ENCODE results near the gene COBLL1. TPM values are rescaled to one million over a fixed set of nuclear protein-coding genes. Genes with fewer than 3 reads are reported as not detected.

Gene COBLL1
- total and polyA plus RNA-seq, 8 donors = 18.0 to 74.5 (median 61.7) TPM

DNA sequence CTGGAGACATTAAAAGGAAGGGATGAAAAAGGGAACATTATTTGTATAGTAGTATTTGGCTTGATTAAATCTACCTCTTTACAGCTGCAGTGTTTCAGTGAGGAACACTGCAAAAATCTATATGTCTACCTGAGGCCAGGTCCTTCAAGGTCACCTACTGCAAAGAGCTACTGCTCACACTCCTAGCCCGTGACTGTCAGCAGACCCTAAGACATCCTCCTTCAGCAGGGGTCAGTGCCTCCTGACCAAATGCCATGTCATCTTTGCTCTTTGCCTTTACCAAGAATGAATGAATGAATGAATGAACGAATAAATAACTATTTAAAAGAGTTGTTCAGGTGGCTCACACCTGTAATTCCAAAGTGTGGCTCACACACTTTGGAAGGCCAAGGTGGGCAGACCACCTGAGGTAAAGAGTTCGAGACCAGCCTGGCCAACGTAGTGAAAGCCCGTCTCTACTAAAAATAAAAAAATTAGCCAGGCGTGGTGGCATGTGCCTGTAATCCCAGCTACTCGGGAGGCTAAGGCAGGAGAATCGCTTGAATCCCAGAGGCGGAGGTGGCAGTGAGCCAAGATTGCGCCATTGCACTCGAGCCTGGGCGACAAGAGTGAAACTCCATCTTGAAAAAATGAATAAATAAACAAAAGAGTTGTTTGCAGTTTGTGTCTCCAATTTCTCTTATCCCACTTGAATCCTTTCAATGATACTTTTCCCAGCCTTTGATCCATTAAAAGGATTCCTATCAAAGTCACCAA lies 136.0 kb downstream of the COBLL1 start:
- intact Hi-C loops (cut with DNase I) = no loop called here
- Histone ChIP-seq H3K27ac (no peak overlapping the region), H3K9me3 (no peaks in the 10 kb centered on the region), H3K36me3 (peaks cover 0 to 11% (median 0%) of the 10 kb centered on the region in 3 donors), H3K27me3 (no peaks in the 10 kb centered on the region), H3K4me3 (no peak overlapping the region), H3K4me1 (peaks cover 15 to 19% (median 19%) of the 10 kb centered on the region in 3 donors)
- ATAC-seq (no peak), DNase-seq (peak in 1 of 6 donors; percentile 48), FAIRE-seq (no peak)
- TF ChIP-seq, protein P1, sequence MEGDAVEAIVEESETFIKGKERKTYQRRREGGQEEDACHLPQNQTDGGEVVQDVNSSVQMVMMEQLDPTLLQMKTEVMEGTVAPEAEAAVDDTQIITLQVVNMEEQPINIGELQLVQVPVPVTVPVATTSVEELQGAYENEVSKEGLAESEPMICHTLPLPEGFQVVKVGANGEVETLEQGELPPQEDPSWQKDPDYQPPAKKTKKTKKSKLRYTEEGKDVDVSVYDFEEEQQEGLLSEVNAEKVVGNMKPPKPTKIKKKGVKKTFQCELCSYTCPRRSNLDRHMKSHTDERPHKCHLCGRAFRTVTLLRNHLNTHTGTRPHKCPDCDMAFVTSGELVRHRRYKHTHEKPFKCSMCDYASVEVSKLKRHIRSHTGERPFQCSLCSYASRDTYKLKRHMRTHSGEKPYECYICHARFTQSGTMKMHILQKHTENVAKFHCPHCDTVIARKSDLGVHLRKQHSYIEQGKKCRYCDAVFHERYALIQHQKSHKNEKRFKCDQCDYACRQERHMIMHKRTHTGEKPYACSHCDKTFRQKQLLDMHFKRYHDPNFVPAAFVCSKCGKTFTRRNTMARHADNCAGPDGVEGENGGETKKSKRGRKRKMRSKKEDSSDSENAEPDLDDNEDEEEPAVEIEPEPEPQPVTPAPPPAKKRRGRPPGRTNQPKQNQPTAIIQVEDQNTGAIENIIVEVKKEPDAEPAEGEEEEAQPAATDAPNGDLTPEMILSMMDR (IDR thresholded peaks at IDR 0.05) = no peak
- 87 to 89% methylated on average over 12 of the region's 12 CpGs for WGBS, 2 donors

DNA sequence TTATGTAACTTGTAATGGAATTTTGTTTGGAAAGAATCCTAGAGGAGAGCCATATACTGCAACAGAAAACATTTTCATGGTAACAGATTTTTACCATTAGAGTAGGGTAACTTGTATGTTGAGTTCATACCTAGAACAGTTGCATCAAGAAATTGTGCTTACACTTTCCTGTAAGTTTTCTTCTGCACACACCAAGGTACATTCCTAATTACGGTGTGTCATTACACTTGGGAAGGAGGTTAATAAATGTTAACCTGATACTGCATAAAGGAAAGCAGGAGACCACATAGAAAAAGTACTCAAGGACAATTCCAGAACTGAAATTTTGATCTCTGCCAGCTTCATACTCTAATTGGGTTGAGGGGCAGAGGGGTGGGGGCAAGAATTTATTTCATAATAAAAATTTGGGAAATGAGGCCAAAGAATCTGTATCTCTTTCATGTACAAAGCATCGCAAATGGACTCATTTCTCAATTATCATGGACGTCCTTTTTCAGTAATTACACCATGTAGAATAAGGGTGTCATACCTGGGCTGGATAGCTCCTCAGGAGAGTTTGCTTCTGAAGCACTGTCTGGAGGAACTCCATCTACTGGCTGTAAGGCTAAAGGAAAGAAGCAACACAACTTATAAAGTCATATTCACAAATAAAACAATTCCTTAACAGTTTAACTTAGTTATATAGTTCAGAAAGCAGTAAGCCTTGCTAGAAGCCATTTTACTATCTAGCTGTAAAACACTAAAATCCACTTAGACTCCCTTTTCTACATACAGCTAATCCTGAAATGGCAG lies 137.5 kb downstream of the COBLL1 start:
- H3K4me3 ChIP-seq = no peak overlapping the region
- H3K27ac ChIP-seq = no peak overlapping the region
- intact Hi-C loops (cut with DNase I) = no loop called here
- H3K4me1 ChIP-seq = peaks cover 5 to 11% (median 11%) of the 10 kb centered on the region in 3 donors
- FAIRE-seq (no peak), DNase-seq (no peak), ATAC-seq (peak in 1 of 4 donors; percentile 52)
- H3K27me3 ChIP-seq = no peaks in the 10 kb centered on the region
- H3K9me3 ChIP-seq = no peaks in the 10 kb centered on the region
- peaks cover 0 to 11% (median 1%) of the 10 kb centered on the region in 3 donors for H3K36me3 ChIP-seq
- TF ChIP-seq, protein P1 (IDR thresholded peaks at IDR 0.05) = no peak
- 79 to 80% methylated on average over 3 of the region's 3 CpGs for WGBS, 2 donors

- H3K27me3 ChIP-seq = no peaks in the 10 kb centered on the region
- intact Hi-C loops (cut with DNase I) = no loop called here
- FAIRE-seq (no peak), DNase-seq (no peak), ATAC-seq (no peak)
- H3K4me1 ChIP-seq = peaks cover 4 to 22% (median 18%) of the 10 kb centered on the region in 3 donors
- peaks cover 0 to 11% (median 4%) of the 10 kb centered on the region in 3 donors for H3K36me3 ChIP-seq
- TF ChIP-seq, protein P1 (IDR thresholded peaks at IDR 0.05) = no peak
- H3K9me3 ChIP-seq = no peaks in the 10 kb centered on the region
- no peak overlapping the region for H3K27ac ChIP-seq
- H3K4me3 ChIP-seq = no peak overlapping the region
- WGBS, 2 donors = 96 to 97% methylated on average over 1 of the region's 1 CpG
Measured at GRCh38 chr2:164701565-164701964, 140.1 kb downstream of the COBLL1 start.

DNA sequence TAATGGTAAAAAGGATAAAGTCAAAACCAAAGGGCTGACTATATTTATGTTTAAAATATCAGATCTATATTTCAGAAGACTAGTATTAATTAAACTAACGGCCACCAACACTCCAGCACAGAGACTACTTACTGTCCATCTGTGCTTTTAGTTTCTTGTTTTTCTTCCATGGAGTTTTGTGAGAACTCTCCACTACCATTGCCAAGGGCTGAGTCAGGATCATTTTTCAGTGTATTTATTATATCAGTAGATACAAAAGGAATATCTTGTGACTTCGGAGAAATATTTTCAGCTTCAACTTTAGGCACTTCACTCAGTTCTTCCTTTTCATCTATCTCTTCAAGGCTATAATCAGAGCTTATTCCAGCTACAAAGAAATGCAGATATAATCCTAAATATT lies 141.2 kb downstream of the COBLL1 start:
- Histone ChIP-seq H3K27me3 (no peaks in the 10 kb centered on the region), H3K4me1 (peaks cover 4 to 22% (median 18%) of the 10 kb centered on the region in 3 donors), H3K27ac (no peak overlapping the region), H3K9me3 (no peaks in the 10 kb centered on the region), H3K4me3 (no peak overlapping the region), H3K36me3 (peaks cover 0 to 12% (median 4%) of the 10 kb centered on the region in 3 donors)
- TF ChIP-seq, protein P1 (IDR thresholded peaks at IDR 0.05) = no peak
- no peak for DNase-seq
- ATAC-seq = peak in 2 of 4 donors; percentile 34
- intact Hi-C loops (cut with DNase I) = no loop called here
- peak; percentile 47 for FAIRE-seq
- WGBS, 2 donors = 46 to 56% methylated on average over 2 of the region's 2 CpGs

All from pancreas (tissue), 10 donors.